ENCODE measurements around the gene BCAS1. TPM values are rescaled to one million over a fixed set of nuclear protein-coding genes. Genes with fewer than 3 reads are reported as not detected.
A peak's percentile ranks its signal among the peaks of the same experiment; 100 is the strongest.

BCAS1 gene
- total RNA-seq, 2 donors from 2014 or later: 0.10 to 0.11 TPM

DNA sequence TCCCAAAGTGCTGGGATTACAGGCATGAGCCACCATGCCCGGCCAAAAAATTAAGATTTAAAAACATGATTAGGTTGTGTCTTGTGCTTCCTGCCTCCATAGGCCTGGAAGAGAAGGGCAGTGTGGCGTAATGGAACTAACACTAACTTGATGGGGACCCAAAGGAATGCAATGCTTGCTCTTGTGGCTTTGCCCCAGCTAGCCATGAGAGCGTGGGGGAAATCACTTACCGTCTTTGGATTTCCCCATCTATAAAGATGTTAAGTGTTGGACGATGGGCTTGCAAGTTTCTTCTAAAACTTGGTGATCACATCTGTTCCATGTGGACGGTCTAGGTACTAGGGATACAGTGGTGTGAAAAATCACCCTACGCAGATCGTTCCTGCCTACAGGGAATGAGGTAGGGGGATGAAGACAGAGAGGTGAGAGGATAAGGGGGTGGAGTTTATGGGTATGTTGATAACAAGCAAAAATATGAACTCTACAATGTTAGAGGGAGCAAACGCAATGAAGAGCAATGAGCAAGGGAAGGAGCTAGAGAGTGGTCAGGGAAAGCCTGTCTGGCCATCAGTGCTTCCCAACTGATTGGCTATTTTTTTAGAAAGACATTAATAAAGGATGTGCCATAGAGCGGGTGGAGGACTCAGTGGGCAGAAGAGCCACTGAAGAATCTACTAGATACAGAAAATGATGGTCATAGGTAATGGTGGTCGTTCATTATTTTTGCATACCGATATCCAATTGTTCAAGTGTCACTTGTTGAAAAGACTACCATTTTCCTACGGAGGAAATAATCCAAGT lies 165.2 kb downstream of the BCAS1 start:
- Mint-ChIP-seq H3K9me3 (no peaks in the 10 kb centered on the region), H3K27me3 (no peaks in the 10 kb centered on the region), H3K4me3 (no peak overlapping the region), H3K27ac (no peak overlapping the region), H3K36me3 (no peaks in the 10 kb centered on the region), H3K4me1 (ENCODE audit: low read depth in 2 of 2) (peaks cover 26 to 31% of the 10 kb centered on the region in 2 donors)
- ATAC-seq: no peak
- DNase-seq (ENCODE audit: low spot score): no peak

DNA sequence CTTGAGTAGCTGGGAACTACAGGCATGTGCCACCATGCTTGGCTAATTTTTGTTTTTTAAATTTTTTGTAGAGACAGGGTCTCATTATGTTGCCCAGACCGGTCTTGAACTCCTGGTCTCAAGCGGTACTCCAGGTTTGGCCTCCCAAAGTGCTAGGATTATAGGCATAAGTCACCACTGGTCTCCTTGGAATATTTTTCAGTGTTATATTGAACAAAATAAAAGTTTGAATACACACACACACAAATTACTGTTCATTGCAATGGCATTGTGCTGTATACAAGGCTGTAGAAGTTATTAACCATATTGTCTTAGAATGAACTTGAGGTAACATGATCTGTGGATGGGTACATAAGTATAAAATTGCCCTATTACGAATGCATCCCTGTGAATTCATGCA lies 166.1 kb downstream of the BCAS1 start:
- H3K4me1 Mint-ChIP-seq (ENCODE audit: low read depth in 2 of 2): peaks cover 35 to 37% of the 10 kb centered on the region in 2 donors
- no peaks in the 10 kb centered on the region for H3K36me3 Mint-ChIP-seq
- DNase-seq (ENCODE audit: low spot score) (no peak), ATAC-seq (no peak)
- no peak overlapping the region for H3K27ac Mint-ChIP-seq
- H3K27me3 Mint-ChIP-seq: no peaks in the 10 kb centered on the region
- no peaks in the 10 kb centered on the region for H3K9me3 Mint-ChIP-seq
- no peak overlapping the region for H3K4me3 Mint-ChIP-seq

DNA sequence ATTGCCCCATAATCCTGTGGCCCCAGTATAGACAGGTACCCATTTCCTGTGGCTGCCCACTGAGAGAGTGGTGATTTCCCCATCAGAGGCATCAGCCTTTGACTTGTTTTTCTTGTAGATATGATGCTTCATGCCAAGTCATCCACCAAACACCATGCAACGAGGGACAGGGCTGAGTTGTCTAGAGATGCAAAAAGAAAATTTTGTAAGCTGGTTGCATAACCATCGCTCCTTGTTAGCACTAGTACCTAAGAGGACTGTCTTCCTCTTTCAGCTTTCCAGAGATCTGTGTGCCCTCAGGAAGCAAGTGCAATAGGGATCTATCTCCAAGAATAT lies 166.8 kb downstream of the BCAS1 start:
- Mint-ChIP-seq H3K4me1 (ENCODE audit: low read depth in 2 of 2) (peaks cover 42 to 43% of the 10 kb centered on the region in 2 donors), H3K27ac (peak overlapping the region; percentile 48 to 80), H3K36me3 (no peaks in the 10 kb centered on the region), H3K27me3 (no peaks in the 10 kb centered on the region), H3K4me3 (peak overlapping the region; percentile 10), H3K9me3 (no peaks in the 10 kb centered on the region)
- DNase-seq (ENCODE audit: low spot score): no peak
- peak; percentile 71 to 76 for ATAC-seq

DNA sequence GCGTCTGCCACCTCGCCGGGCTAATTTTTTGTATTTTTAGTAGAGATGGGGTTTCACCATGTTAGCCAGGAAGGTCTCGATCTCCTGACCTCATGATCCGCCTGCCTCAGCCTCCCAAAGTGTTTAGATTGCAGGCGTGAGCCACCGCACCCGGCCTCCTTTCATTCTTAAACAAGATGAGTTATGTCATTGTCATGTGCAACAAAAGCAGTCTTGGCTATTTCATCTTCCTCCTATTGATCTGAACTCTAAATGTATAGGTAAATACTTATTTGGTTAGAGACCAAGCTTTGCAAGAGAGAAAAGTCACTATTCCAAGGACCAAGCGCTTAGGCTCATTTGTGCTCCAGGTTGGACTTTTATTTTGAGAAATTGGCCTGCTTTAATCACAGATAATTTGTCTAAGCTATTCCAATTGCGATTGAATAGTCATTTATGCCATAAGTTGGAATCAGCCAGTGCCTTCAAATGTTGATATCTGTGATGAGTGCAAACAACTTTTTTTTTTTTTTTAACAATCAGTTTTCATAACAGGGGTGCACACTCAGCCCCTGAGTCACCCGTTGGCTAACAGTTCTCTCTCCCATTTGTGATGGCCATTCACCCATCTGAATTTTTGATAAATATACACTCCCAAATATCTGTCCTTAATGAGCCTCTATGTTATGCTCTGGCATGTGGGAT lies 167.3 kb downstream of the BCAS1 start:
- H3K9me3 Mint-ChIP-seq: no peaks in the 10 kb centered on the region
- H3K27me3 Mint-ChIP-seq: no peaks in the 10 kb centered on the region
- peak overlapping the region; percentile 10 for H3K4me3 Mint-ChIP-seq
- H3K27ac Mint-ChIP-seq: peak overlapping the region; percentile 48 to 80
- peaks cover 47% of the 10 kb centered on the region in 2 donors for H3K4me1 Mint-ChIP-seq (ENCODE audit: low read depth in 2 of 2)
- H3K36me3 Mint-ChIP-seq: no peaks in the 10 kb centered on the region
- ATAC-seq (no peak), DNase-seq (ENCODE audit: low spot score) (no peak)

DNA sequence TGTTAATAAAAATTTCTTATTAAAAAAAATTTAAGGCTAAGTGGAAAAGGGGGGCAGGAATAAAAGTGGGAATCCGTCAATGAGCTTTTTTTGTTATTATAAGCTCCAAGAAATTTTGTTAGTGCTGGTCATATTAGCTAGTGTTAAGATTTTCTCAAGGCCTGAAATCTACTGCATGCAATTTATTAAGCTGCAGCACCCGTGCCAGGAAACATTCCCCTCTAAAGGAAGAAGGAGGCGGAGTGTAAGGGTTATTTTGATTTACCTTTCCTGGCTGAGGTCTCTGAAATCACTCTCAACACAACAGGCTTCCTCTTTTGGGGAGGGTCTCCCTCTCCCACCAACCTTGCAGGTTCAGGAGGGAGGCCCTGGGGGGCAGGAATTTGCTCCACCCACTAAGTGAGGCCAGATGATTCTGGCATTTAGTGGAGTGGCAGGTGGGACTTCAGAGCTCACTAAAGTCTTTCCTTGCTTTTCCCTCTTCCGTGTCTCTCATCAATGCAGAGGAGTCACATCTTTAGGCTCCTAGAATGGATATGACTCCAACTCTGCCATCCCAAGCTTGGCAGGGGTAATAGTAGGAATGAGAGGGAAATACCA lies 168.8 kb downstream of the BCAS1 start:
- ATAC-seq (no peak), DNase-seq (ENCODE audit: low spot score) (no peak)
- Mint-ChIP-seq H3K4me1 (ENCODE audit: low read depth in 2 of 2) (peaks cover 46 to 47% of the 10 kb centered on the region in 2 donors), H3K4me3 (no peak overlapping the region), H3K36me3 (no peaks in the 10 kb centered on the region), H3K27me3 (no peaks in the 10 kb centered on the region), H3K9me3 (no peaks in the 10 kb centered on the region), H3K27ac (peak overlapping the region in 1 of 2 donors; percentile 89)

DNA sequence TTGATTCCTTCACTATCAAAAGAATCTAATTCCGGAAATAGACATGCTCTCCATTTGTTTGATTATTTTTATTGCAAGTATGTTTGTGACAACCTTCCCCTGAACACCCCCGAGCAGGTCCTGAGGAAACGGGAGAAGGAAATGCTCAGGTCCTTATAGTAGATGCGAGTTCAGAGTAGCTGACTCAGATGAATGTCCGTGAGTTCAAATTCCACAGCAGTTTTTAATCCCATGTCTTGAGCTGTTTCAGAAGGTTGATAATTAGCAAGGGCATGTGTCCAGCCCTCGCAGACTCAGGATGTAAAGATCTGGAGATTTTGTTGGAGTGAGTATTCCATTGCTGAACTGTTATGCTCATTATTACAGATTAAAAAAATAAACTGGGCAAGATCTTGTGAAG lies 169.3 kb downstream of the BCAS1 start:
- Mint-ChIP-seq H3K4me3 (no peak overlapping the region), H3K27me3 (no peaks in the 10 kb centered on the region), H3K9me3 (no peaks in the 10 kb centered on the region), H3K36me3 (no peaks in the 10 kb centered on the region), H3K27ac (peak overlapping the region; percentile 23 to 89), H3K4me1 (ENCODE audit: low read depth in 2 of 2) (peaks cover 46 to 47% of the 10 kb centered on the region in 2 donors)
- DNase-seq (ENCODE audit: low spot score) (no peak), ATAC-seq (no peak)

DNA sequence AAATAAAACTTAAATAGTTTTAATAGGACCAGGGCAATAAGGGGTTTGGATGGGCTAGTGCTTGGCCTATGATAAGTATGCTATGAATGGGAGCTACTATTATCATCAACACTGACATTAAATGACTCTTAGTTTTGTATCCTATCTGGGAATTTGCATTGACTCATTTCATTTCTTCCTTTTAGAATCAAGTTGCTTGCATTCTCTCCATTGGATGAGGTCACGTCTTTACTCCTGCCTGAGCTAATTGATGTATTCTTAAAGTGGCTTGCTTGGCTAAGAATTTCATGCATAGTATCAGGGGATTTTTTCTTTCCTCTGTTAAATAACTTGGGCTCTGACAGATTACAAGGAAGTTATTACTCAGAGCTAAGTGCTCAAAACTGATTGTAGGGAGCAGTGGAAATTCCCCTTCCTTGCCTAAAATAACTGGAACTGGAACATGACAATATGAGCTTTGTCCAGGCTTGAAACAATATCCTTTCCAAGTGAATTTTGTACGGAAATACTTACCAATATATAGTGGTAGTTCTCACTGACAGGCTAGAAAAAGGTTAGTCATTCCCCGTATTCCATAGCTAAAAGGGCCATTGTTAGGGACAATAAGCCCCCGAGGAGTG lies 169.9 kb downstream of the BCAS1 start:
- no peak for DNase-seq (ENCODE audit: low spot score)
- Mint-ChIP-seq H3K9me3 (no peaks in the 10 kb centered on the region), H3K36me3 (no peaks in the 10 kb centered on the region), H3K27ac (peak overlapping the region; percentile 23 to 89), H3K4me1 (ENCODE audit: low read depth in 2 of 2) (peaks cover 45 to 48% of the 10 kb centered on the region in 2 donors), H3K4me3 (no peak overlapping the region), H3K27me3 (no peaks in the 10 kb centered on the region)
- no peak for ATAC-seq

DNA sequence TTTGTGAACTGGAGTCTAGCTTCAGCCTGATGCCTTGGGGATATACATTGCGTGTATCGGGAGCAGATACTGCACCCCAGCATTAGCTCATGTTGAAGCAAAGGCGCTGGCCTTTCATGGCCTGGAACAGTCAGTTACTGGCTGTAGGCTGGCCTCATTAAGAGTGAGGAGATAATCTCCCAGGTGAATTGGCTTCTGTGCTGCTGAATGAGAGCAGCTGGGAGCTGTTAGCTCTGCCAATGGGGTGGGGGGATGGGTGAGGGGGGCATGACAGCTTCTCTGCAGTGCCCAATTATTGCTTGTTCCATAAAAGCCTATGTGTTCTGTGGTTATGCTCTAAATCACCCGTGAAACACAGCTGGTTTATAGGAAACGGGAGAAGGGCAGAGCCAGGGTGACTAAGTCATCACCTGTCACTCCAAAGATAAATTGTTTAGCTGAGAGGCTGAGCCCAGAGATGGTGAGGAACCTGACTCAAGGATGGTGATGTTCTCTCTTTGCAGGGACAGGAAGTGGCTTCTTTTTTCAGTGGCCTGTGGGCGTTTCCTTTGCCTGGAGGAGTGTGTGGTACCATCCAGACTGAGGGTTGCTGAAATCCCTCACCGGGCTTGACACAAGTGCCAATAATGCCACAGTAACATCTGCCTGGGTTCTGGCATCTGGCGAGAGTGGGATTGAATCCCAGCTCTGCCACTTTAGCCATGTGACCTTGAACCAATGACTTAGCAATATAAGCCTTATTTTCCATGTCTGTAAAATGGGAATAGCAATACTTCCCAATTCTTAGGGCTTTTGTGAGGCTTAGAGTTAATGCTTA lies 170.8 kb downstream of the BCAS1 start:
- H3K9me3 Mint-ChIP-seq: no peaks in the 10 kb centered on the region
- ATAC-seq (peak; percentile 92 to 95), DNase-seq (ENCODE audit: low spot score) (peak; percentile 86)
- peaks cover 44 to 53% of the 10 kb centered on the region in 2 donors for H3K4me1 Mint-ChIP-seq (ENCODE audit: low read depth in 2 of 2)
- H3K36me3 Mint-ChIP-seq: no peaks in the 10 kb centered on the region
- no peaks in the 10 kb centered on the region for H3K27me3 Mint-ChIP-seq
- peak overlapping the region; percentile 8 to 89 for H3K27ac Mint-ChIP-seq
- peak overlapping the region; percentile 27 for H3K4me3 Mint-ChIP-seq

DNA sequence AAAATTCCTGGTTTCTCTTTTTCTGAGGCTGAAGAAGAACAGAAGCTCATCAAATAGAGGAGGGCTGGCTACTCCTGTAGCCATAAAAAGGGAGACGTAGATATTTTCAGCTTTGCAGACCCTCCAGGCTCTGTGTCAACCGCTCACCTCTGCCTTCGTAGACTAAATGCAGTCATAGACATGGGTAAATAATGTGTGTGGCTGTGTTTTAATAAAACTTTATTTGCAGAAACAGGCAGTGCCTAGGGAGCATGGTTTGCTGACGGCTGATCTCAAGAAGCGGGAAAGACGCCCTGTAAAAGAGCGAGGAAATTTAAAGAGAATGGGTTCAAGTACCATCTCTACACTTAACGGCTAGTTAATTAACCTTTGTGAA lies 171.8 kb downstream of the BCAS1 start:
- DNase-seq (ENCODE audit: low spot score): no peak
- no peak overlapping the region for H3K4me3 Mint-ChIP-seq

DNA sequence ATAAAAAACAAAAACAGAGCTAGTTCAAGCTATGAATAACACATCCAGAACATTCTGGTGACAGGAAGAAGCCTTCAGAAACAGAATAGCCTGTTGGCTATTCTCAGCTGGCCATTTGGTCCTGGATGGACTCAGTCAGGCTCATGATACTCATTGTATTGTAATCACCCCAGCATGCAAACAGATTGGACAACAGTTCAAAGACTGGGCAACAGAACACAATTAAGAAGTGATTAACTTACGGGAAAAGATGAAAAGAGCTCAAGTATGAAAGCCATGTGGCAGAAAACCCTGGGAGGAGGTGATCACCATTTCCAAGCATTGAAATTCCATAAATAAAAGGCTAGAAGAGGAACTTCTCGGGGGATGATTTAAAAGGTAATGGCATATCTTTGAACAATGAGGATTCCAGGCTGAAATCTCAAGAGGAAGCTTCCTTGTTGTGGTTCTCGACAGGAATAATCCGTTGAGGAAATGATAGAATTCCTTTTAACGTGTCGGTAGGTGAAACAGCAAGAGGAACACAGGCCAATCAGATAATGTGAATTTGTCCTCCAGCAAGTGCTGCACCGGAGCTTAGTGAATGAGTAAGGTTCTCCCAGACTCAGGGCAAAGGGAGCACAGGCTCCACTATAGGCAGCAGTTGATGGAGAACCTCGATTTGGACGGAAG lies 172.4 kb downstream of the BCAS1 start:
- DNase-seq (ENCODE audit: low spot score) (no peak), ATAC-seq (no peak)
- Mint-ChIP-seq H3K27ac (peak overlapping the region; percentile 8 to 89), H3K27me3 (no peaks in the 10 kb centered on the region), H3K36me3 (no peaks in the 10 kb centered on the region), H3K9me3 (no peaks in the 10 kb centered on the region), H3K4me1 (ENCODE audit: low read depth in 2 of 2) (peaks cover 46 to 53% of the 10 kb centered on the region in 2 donors), H3K4me3 (no peak overlapping the region)

More for the DNA sequence above, 171.8 kb downstream of the BCAS1 start:
- H3K4me1 Mint-ChIP-seq (ENCODE audit: low read depth in 2 of 2): peaks cover 45 to 53% of the 10 kb centered on the region in 2 donors
- H3K27me3 Mint-ChIP-seq: no peaks in the 10 kb centered on the region
- no peak for ATAC-seq
- H3K27ac Mint-ChIP-seq: peak overlapping the region; percentile 8 to 89
- no peaks in the 10 kb centered on the region for H3K9me3 Mint-ChIP-seq
- no peaks in the 10 kb centered on the region for H3K36me3 Mint-ChIP-seq

DNA sequence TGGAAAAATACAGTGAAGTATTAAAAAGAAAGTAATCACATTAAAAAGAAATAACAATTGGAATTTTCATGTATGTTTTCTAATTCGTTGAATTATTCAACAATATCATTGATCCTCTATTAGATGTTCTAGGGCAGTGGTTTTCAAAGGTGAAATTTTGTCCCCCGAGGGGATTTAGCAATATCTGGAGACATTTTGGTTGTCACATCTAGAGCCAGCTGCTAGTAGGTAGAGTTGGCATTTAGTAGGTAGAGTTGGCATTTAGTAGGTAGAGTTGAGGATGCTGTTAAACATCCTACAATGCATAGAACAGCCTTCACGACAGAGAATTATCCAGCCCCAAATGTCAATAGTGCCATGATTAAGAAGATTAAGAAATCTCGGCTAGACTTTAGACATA lies 173.7 kb downstream of the BCAS1 start:
- DNase-seq (ENCODE audit: low spot score) (no peak), ATAC-seq (no peak)
- no peaks in the 10 kb centered on the region for H3K9me3 Mint-ChIP-seq
- H3K27me3 Mint-ChIP-seq: no peaks in the 10 kb centered on the region
- peaks cover 50 to 61% of the 10 kb centered on the region in 2 donors for H3K4me1 Mint-ChIP-seq (ENCODE audit: low read depth in 2 of 2)
- H3K36me3 Mint-ChIP-seq: no peaks in the 10 kb centered on the region
- H3K4me3 Mint-ChIP-seq: no peak overlapping the region
- H3K27ac Mint-ChIP-seq: no peak overlapping the region

DNA sequence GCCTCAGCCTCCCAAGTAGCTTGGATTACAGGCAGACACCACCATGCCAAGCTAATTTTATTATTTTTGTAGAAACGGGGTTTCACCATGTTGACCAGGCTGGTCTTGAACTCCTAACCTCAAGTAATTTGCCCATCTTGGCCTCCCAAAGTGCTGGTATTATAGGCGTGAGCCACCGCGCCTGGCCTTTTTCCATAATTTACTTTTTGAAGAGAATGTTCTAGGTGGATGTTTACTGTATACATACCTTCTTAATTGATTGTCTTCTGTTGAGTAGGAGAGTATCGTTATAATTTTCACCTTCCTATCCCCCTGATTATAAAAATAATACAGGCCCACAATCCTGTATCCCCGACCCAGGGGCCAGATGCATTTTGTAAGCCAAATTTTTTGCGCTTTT lies 174.4 kb downstream of the BCAS1 start:
- Mint-ChIP-seq H3K36me3 (no peaks in the 10 kb centered on the region), H3K27me3 (no peaks in the 10 kb centered on the region), H3K4me1 (ENCODE audit: low read depth in 2 of 2) (peaks cover 51 to 59% of the 10 kb centered on the region in 2 donors), H3K9me3 (no peaks in the 10 kb centered on the region), H3K4me3 (no peak overlapping the region), H3K27ac (no peak overlapping the region)
- DNase-seq (ENCODE audit: low spot score) (no peak), ATAC-seq (no peak)

DNA sequence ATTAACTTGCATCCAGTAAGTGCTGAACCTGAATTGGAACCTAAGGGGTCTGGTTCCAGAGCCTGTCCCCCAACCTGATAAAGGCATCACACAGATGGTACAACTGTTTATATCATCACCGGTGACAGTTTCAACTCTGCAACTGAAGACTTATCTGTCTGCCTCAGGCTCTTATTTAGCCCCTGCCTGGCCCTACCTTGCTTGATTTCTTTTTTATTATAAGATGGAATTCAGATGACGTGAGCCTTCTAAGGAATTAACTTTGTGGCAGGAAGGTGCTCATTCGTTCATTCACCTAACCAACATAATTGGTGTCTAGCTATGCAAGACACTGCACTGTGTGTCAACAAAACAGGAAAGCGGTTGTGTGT lies 175.0 kb downstream of the BCAS1 start:
- DNase-seq (ENCODE audit: low spot score): no peak
- Mint-ChIP-seq H3K9me3 (no peaks in the 10 kb centered on the region), H3K4me3 (no peak overlapping the region), H3K36me3 (no peaks in the 10 kb centered on the region), H3K27ac (no peak overlapping the region), H3K4me1 (ENCODE audit: low read depth in 2 of 2) (peaks cover 48 to 53% of the 10 kb centered on the region in 2 donors), H3K27me3 (no peaks in the 10 kb centered on the region)
- no peak for ATAC-seq

All from natural killer cell treated with Interleukin-12 subunit alpha and Interleukin-12 subunit beta and Interleukin-15 and Interleukin-18, amount 100 ng/mL, for 72 hours (primary cell).